ENCODE data around the gene ZNF746. TPM values are rescaled to one million over a fixed set of nuclear protein-coding genes. Genes with fewer than 3 reads are reported as not detected.

ZNF746 gene
- polyA plus RNA-seq, 1 donor (not counting 4 experiments of a cell fraction or from before 2014, with no cell fraction given): 7.0 TPM

DNA sequence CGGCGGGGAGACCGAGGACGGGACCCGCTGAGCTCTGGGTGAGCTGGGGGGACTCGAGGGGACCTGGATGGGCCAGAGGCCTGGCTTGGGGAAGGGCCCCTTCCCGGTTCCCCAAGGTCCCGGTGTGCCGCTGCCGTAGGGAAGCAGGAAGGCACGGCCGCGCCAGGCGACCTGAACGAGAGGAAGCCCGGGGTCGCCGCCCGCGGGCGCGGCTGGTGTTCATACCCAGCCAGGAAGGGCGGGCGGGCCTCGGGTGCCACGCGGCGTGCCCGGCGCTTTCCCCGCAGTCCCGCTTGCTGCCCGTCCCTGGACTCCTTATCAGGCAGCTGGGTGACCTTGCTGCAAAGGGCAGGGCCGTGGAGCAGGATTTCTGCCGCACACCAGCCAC is 74.7 kb downstream of the ZNF746 start:
- Histone ChIP-seq H2AFZ (ENCODE audit: control insufficient read depth, low read length) (peak overlapping the region; percentile 89), H3K9ac (ENCODE audit: control insufficient read depth, extremely low read depth, insufficient read depth, low read length) (peak overlapping the region; percentile 47), H3K4me1 (ENCODE audit: control insufficient read depth, extremely low read depth, insufficient read depth, low read length) (no peaks in the 10 kb centered on the region), H3K79me2 (ENCODE audit: control insufficient read depth, insufficient read depth, low read length) (no peaks in the 10 kb centered on the region), H3K4me2 (ENCODE audit: control insufficient read depth, extremely low read depth, insufficient read depth, low read depth, low read length) (peak overlapping the region; percentile 46), H3K27ac (ENCODE audit: control insufficient read depth, insufficient read depth, low read length) (no peak overlapping the region), H3K9me1 (ENCODE audit: control insufficient read depth, extremely low read depth, insufficient read depth, low read length) (no peaks in the 10 kb centered on the region), H3K9me3 (ENCODE audit: control insufficient read depth, low read depth, low read length) (no peaks in the 10 kb centered on the region), H3K4me3 (ENCODE audit: control insufficient read depth in 2 of 3, extremely low read depth in 1 of 3, insufficient read depth in 2 of 3, low read depth in 1 of 3, low read length in 3 of 3) (peak overlapping the region; percentile 16 to 66 (median 53)), H4K20me1 (ENCODE audit: control insufficient read depth, extremely low read depth, insufficient read depth, low read length) (no peaks in the 10 kb centered on the region), H3K27me3 (ENCODE audit: control insufficient read depth, extremely low read depth, insufficient read depth, low read length) (no peaks in the 10 kb centered on the region), H3K36me3 (ENCODE audit: control insufficient read depth in 2 of 2, extremely low read depth in 1 of 2, insufficient read depth in 2 of 2, low read length in 2 of 2) (no peaks in the 10 kb centered on the region)
- FAIRE-seq (no peak), DNase-seq (ENCODE audit: low read depth, low spot score) (no peak)
- TF ChIP-seq, protein P1, sequence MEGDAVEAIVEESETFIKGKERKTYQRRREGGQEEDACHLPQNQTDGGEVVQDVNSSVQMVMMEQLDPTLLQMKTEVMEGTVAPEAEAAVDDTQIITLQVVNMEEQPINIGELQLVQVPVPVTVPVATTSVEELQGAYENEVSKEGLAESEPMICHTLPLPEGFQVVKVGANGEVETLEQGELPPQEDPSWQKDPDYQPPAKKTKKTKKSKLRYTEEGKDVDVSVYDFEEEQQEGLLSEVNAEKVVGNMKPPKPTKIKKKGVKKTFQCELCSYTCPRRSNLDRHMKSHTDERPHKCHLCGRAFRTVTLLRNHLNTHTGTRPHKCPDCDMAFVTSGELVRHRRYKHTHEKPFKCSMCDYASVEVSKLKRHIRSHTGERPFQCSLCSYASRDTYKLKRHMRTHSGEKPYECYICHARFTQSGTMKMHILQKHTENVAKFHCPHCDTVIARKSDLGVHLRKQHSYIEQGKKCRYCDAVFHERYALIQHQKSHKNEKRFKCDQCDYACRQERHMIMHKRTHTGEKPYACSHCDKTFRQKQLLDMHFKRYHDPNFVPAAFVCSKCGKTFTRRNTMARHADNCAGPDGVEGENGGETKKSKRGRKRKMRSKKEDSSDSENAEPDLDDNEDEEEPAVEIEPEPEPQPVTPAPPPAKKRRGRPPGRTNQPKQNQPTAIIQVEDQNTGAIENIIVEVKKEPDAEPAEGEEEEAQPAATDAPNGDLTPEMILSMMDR (optimal IDR thresholded peaks at IDR 0.05 in 1 of 3, IDR thresholded peaks at IDR 0.05 in 1 of 3, conservative IDR thresholded peaks at IDR 0.05 in 1 of 3; ENCODE audit: extremely low read depth in 1 of 3, insufficient read depth in 2 of 3, low read length in 3 of 3): no peak
- TF ChIP-seq EZH2 (IDR thresholded peaks at IDR 0.05; ENCODE audit: low read length): no peak
- dilution Hi-C loops (cut with MboI; ENCODE audit: extremely low pct_ligation_motif_present, low sequenced_read_pairs): no loop called here

Other genes with a start within 250 kb of the ZNF746 start
- 4.2 to 6.0 TPM (median 5.0 TPM) in 3 replicates for gene ZNF783, start 235.6 kb downstream of the ZNF746 start, polyA plus RNA-seq
- 4.8 to 8.9 TPM (median 5.6 TPM) in 3 replicates for gene ZNF777, start 36.7 kb downstream of the ZNF746 start, polyA plus RNA-seq

All from keratinocyte (primary cell).